ENCODE results near the gene LRRN4CL.

DNA sequence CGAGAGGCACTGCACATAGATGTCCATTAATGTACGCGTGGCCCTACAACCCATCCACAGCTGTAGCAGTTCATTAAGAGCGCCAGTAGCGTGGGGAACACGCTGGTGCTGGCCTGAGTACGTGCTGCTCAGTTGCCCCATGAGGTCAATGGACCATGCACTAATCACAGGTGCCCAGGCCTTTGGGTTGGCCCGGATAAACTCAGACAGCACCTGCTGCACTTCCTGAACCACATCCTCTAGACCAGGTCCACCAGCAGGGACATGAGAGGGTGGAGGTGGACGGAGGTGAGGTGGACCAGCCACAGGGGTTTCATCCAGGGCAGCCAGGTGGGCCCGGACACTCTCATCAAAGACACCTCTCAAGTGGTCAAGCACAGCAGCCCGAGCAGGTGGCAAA, 39.8 kb downstream of the LRRN4CL start:
- TF ChIP-seq TEAD4 (IDR thresholded peaks at IDR 0.05), result no peak
- TF ChIP-seq CEBPB (IDR thresholded peaks at IDR 0.05), result no peak
- TF ChIP-seq CREB1 (IDR thresholded peaks at IDR 0.05; ENCODE audit: low read depth), result no peak
- TF ChIP-seq RAD21 (IDR thresholded peaks at IDR 0.05; ENCODE audit: low read depth), result no peak
- TF ChIP-seq, protein P1, sequence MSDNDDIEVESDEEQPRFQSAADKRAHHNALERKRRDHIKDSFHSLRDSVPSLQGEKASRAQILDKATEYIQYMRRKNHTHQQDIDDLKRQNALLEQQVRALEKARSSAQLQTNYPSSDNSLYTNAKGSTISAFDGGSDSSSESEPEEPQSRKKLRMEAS (IDR thresholded peaks at IDR 0.05), result no peak
- no peak for TF ChIP-seq ZBTB7A (IDR thresholded peaks at IDR 0.05; ENCODE audit: low read depth)
- TF ChIP-seq, protein P2, sequence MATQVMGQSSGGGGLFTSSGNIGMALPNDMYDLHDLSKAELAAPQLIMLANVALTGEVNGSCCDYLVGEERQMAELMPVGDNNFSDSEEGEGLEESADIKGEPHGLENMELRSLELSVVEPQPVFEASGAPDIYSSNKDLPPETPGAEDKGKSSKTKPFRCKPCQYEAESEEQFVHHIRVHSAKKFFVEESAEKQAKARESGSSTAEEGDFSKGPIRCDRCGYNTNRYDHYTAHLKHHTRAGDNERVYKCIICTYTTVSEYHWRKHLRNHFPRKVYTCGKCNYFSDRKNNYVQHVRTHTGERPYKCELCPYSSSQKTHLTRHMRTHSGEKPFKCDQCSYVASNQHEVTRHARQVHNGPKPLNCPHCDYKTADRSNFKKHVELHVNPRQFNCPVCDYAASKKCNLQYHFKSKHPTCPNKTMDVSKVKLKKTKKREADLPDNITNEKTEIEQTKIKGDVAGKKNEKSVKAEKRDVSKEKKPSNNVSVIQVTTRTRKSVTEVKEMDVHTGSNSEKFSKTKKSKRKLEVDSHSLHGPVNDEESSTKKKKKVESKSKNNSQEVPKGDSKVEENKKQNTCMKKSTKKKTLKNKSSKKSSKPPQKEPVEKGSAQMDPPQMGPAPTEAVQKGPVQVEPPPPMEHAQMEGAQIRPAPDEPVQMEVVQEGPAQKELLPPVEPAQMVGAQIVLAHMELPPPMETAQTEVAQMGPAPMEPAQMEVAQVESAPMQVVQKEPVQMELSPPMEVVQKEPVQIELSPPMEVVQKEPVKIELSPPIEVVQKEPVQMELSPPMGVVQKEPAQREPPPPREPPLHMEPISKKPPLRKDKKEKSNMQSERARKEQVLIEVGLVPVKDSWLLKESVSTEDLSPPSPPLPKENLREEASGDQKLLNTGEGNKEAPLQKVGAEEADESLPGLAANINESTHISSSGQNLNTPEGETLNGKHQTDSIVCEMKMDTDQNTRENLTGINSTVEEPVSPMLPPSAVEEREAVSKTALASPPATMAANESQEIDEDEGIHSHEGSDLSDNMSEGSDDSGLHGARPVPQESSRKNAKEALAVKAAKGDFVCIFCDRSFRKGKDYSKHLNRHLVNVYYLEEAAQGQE (IDR thresholded peaks at IDR 0.05; ENCODE audit: low read depth), result no peak
- TF ChIP-seq TCF12 (IDR thresholded peaks at IDR 0.05; ENCODE audit: low read depth), result no peak
- no peak for TF ChIP-seq YY1 (IDR thresholded peaks at IDR 0.05; ENCODE audit: low read depth)
- no peak for TF ChIP-seq NFIC (IDR thresholded peaks at IDR 0.05)
- TF ChIP-seq EP300 (IDR thresholded peaks at IDR 0.05; ENCODE audit: borderline replicate concordance), result no peak
- no peak for TF ChIP-seq EGR1 (IDR thresholded peaks at IDR 0.05)
